NCI-H187 (cell line): ENCODE measurements around the gene DAGLA.

Experiments
- DNase-seq, 2 experiments: peaks; one replicate each; lab custom pipeline; 2025; lab: John Stamatoyannopoulos, UW

The DAGLA gene

DNA sequence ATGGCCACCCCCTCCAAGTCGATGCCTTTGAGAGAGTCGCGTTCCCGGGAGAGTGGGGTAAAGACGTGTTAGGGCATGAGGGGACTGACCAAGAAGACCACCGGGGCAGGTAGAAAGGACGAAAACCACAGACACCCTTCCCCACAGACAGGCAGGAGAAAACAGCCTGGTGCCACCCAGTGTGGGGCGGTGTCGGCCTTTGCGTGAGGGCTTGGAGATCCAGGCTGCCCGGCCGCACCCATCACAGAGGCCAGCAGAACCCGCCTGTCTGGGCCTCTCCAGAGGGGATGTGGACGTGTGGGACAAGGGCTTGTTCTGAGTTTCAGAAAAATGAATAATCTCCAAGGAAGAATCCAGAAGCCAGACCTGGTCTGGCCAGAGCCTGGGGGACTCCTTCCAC lies 30.8 kb downstream of the DAGLA start:
- no peak for DNase-seq

DNA sequence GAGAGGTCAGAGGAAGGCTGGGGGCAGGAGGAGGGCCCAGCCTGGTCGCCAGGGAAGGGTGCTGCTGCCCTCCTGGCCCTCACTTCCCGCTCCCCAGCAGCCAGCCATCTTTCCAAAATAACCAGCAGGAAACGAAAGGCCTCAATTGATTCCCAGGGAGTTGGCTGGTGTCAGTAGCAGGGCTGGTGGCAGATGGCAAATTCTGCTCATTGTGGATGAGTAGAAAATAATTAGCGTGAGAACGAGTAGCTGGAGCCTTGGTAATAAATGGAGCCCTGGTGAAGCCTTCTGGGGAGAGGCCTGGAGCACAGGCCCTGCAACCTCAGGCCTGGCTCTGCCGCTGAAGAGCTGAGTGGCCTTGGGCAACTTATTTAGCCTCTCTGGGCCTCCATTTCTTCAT lies 31.3 kb downstream of the DAGLA start:
- DNase-seq = no peak

DNA sequence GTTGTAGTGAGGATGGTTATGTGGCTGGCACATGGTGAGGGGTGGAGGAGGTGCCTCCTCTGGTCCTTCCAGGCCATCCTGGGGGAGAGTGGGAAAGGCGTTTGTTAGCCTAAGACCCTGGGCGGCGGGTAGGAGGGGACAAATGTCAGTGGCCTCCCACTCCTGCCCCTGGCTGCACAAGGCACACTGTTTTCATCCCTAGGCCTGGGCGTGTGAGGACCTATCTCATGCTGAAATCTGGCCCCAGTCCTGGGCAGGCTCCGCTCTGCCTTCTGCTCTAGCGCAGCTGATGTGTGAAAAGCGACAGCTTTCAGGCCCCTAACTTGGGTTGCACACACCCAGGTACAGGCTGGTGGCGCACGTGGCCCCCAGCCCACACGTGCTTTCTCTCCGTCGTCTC lies 32.1 kb downstream of the DAGLA start:
- no peak for DNase-seq

DNA sequence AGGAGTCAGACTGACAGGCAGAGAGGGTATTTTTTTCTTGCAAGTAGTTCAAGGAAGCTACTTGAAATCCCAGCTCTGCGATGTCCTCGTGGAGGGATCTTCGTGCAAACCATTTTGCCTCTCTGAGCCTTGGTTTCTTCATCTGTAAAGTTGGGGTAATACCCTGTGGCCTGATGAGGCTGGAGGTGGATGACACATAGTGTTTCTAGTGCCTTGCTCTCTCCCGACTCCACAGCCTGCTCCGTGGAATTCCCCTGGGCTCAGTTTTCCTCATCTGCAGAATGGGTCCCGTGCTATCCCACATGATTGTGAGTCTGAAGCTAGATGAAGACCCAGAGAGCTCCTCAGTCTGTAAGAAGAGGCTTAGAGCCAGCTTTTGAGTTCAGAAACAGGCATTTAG lies 32.7 kb downstream of the DAGLA start:
- DNase-seq = no peak

DNA sequence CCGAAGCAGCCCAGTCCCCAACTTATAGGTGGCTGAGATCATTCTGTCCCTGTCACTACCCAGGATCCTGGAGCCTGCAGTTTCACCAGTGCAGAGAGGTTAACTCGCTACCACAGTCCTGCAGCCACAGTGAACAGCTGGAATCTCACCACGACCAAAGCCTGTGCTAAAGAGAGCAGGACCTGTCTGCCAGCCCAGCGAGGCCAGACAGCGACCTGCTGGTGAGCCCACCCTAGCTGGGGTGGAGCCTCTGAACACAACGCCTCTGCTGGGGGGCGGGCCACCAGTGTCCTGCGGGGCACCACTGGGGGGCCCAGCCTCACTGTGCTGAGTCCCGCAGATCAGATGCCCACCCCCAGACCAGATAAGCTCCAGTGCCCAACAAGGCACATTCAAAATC lies 33.3 kb downstream of the DAGLA start:
- no peak for DNase-seq

DNA sequence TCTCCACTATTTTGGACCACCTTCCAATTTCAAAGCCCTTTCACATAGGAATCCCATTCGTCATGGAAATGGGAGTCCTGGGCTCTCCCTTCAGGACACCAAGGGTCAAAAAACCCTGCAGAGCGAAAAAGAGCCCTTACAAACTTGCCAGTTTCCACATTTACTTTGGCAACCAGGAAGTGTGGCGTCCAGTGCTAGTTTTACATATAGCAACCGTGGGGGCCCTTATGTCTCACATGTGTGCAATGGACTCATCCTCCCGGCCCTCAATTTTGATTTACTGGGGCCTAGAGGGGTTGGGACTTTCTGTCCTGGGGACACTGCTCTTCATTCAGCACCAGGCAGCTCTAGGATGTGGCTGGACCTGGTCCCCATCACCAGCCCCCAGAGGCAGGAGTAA lies 33.7 kb downstream of the DAGLA start:
- no peak for DNase-seq

DNA sequence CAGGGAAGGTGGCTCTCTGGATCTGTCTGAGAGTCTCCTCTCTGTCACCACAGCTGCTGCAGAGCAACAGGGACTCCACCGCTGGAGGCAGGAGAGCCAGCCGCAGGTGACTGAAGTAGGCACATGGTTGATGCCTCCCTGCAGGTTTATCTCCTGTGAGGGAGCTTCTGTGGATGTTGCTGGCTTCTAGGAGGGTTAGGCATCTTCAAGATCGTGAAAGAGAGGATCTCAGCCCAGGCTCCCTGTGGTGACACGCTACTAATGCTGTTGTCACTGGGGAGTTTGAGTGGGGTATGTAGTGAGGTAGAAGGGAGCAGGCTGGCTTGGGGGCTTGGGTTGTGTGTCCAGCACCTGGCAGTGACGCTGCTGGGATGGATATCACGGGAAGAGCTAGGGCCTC lies 34.1 kb downstream of the DAGLA start:
- DNase-seq = no peak

DNA sequence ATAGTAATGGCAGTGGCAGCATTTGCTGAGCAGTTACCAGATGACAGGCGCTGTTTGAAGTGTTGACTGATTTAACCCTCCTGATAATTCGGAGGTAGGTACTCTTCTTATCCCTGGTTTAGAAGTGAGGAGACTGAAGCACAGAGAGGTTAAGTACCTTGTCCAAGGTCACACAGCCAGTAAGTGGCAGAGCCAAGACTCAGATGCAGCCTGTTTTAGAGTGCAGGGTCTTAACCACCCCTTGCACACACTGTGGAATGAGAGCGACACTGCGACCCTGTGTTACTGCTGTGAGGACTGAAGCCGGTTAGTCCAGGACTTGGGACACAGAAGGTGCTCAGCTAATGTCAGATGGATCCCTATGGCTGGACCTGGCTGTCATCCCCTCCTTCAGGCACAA lies 34.7 kb downstream of the DAGLA start:
- DNase-seq = no peak

DNA sequence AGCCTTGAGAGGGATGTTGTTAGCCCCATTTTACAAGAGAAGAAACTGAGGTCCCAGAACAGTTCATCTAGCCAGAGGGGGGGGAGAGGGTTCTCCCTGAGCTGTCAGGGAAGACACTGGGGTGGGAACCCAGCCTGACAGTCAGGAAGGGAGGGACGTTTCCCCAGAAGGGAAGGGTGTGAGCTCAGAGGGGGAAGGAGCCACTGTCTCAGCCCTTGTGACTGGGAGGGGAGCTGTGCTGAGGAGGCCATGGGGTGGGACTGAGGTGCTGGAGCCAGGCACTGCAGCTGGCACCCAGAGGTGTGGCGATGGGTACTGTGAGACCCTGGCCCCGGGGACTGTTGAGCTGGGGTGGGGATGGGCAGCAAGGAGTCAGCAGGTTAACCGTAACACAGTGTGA lies 35.7 kb downstream of the DAGLA start:
- no peak for DNase-seq

DNA sequence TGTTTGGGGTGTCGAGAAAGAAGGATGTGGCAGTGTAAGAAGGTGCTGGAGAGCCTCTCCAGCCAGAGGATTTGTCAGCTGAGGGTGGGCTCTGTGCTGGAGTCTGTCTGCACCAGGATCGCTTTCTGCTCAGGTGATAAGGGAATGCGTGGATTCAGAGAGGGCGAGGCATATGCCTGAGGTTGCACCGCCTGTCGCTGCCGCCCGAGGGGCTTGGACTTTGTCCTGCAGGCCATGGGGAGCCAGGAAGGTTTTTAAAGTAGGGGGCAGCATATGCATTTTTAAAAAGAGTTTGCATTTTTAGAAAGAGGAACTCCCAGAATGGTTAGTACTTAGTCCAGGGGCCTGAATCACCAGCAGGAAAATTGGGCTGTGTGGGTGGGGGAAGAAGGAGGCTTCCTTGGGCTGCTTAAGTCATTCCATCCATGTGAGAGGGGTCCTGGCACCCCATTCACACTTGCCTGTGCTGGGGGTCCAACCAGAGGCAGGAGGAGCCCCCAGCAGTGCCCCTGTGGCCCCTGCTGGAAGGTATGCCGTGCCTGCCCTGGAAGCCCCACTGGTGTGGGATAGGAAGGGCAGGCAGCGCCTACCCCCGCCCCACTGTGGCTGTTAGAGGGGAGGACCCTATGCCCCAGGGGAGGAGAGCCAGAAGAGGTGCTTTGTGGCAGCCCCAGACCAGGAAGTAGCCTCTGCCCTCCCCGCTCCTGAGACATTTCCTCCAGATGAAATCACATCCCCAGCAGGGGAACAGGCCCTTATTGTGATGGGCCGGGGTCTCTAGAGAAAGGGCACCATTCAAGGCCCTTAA lies 36.5 kb downstream of the DAGLA start:
- DNase-seq = no peak

DNA sequence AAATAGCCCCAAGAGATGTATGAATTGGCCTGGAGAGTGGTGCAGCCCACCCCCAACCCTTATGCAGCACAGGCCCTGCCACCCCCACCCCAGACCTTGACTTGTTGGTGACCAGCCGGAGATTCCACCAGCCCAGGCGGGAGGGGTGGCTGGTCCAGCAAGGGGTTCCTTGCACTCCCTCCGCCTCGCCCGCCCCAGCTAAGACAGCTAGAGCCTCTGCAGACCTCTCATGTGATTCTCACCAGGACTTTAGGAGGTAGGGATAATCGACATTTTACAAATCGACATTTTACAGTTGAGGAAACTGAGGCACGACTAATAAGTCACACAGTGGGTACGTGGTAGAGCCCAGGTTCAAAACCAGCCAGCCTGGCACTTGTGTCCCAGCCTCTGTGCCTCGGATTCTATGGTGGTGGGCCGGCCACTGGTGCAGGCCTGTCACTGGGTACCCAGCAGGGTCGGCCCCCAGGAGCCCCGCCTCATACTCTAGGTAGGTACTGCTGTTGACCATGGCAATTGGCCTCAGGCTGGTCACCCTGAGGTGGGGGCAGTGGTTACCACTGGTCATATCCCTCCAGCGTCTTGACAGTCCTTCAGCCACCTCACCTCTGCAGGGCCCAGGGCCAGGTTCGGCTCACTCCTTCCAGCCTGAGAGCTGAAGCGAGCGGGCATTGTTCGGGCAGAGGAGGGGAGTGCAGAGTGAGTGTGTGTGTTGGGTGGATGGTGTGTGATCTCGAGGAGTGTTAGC lies 37.3 kb downstream of the DAGLA start:
- no peak for DNase-seq

DNA sequence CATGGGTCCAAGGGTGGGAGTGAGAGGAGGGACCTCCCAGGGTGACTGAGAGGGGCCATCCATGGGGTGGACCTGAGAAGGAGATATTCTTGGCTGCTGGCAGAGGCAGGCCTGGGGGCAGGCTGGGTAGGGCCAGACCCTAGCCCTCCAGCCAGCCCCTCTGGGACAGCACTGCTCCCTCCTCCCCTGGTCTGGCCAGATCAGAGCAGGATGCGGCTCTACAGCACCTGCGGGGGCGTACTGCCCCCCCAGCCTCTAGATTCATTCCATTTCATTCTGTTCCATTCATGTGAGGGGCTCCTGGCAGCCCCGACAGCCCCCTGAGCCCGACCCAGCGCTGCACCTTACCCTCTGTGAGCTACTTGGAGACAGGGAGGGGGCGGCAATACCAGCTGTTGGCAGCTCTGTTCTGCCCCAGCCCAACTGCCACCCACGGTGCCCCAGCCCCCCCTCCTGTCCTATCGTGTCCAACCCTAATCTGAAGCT lies 37.9 kb downstream of the DAGLA start:
- no peak for DNase-seq

DNA sequence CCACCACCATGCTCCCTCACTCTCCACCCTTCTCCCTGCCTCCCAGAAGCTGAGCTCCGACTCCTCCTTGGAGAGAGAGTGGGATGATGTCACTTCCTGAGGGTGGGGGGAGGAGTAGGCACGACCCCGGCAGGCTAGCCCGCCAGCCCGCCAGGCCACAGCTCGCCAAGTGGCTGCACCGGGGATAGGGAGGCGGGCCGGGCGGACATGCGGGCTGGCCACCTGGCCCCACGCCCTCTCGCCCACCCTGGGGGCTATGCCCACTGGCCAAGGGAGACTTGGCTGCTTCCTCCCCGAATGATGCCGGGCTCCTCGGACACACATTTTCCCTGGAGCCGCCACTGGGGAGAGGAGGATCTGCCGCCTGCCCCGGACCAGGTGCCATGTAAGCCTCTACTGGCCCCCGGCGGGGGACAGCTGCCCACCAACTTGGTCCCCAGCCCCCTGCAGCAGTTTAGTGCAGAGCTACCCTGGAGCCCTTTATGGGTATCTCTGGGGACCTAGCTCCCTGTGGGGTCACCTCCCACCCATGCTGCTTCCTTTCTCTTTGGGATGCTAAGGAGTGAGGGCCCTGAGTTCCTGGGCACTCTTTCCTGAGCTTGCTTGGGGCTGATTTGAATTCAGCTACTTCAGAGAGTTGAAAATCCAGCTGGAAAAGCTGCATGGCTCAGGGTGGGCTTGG lies 38.6 kb downstream of the DAGLA start:
- no peak for DNase-seq

DNA sequence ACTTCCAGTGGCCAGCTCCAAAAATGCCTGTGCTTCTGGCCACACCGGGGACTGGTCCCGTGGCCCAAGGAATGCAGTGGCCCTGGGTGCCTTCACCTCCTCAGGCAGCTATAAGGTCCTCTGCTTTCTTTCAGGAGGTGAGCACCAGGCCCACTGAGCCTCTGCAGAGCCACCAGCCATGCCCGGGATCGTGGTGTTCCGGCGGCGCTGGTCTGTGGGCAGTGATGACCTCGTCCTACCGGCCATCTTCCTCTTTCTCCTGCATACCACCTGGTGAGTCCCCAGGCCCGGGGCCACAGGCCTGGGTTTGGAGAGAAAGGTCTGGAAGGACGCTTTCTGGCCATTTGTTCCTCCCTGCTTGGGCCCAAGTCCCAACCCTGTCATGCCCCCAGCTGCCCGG lies 39.8 kb downstream of the DAGLA start:
- no peak for DNase-seq

DNA sequence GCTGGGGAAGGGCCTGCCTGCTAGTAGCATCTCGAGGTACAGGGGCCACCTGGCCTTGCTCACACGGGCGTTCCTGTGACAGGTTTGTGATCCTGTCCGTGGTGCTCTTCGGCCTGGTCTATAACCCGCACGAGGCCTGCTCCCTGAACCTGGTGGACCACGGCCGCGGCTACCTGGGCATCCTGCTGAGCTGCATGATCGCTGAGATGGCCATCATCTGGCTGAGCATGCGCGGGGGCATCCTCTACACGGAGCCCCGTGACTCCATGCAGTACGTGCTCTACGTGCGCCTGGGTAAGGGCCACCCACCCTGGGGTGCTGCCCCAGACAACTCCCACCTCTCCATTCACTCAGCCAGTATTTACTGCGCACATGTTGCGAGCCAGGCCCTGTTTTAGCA lies 40.4 kb downstream of the DAGLA start:
- no peak for DNase-seq

DNA sequence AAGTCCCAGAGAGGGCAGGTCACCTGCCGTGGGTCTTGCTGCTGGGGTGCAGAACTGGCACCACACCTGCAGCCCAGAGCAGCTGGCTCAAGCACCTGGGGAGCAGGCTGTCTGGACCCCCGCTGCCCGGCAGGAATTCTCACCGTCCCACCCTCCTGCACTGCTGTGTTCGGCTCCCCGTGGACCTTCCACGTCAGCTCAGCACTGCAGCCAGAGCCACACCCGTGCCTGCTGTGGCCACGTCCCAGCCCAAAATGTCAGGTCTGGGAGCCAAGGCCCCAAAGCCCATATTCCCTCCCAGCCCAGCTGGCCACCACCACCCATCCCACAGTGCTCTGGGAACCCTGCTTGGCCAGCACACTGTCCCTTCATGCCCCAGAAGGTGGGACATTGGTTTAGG lies 44.2 kb downstream of the DAGLA start:
- DNase-seq = no peak

DNA sequence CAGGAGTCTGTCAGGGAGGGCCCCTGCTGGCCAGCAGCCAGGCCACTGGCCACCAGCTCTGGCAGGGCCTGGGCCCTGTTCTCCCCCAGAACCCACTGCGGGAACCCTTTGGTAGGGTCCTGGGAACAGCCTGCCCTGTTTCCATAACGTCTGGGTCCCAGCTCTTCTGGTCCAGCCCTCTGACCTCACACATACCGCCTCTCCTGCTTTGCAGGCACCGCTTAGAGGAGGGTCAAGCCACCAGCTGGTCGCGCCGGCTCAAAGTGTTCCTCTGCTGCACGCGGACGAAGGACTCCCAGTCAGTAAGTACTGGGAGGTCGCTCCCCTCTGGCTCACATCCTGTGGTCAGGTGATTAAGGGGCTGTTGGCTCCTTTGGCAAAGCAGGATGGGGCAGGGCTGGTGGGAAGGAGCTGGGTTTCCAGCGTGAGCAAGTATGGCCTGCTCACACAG lies 45.6 kb downstream of the DAGLA start:
- no peak for DNase-seq

DNA sequence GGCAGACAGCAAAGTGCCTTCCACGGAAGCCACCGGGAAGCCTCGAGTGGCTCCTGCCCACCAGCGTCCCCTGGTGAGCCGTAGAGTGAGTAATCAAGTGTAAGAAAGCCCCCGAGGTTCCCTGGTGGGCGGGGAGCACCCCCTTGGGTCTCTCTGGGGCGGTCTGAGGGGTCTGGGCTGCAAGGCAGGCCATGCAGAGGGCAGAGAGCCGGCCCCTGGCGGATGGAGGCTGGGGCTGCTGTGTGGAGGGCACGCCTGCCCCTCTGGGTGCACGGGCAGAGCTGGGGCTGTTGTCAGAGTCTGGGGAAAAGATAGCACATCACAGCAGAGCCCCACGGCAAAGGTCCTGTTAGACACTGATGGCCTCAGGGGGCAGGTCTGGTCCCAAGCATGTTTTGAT lies 46.6 kb downstream of the DAGLA start:
- no peak for DNase-seq

DNA sequence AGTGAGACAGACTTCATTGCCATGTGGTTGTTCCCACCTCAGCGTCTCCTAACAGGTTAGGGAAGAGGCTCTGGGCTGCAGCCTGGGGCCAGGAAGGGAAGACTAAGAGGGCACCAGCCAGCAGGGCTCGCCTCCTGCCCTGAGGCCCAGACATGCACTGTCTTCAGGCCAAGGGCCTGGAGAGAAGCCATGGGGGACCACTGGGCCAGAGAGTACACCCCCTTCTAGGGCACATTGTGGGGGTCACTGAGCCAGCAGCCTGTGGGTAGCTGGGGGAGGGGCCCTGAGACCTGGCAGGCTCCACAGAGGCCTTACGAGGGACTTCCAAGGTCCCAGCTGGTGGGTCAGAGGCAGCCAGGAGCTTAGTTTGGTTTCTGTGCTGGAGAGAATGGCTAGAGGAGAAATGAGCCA lies 47.2 kb downstream of the DAGLA start:
- no peak for DNase-seq

DNA sequence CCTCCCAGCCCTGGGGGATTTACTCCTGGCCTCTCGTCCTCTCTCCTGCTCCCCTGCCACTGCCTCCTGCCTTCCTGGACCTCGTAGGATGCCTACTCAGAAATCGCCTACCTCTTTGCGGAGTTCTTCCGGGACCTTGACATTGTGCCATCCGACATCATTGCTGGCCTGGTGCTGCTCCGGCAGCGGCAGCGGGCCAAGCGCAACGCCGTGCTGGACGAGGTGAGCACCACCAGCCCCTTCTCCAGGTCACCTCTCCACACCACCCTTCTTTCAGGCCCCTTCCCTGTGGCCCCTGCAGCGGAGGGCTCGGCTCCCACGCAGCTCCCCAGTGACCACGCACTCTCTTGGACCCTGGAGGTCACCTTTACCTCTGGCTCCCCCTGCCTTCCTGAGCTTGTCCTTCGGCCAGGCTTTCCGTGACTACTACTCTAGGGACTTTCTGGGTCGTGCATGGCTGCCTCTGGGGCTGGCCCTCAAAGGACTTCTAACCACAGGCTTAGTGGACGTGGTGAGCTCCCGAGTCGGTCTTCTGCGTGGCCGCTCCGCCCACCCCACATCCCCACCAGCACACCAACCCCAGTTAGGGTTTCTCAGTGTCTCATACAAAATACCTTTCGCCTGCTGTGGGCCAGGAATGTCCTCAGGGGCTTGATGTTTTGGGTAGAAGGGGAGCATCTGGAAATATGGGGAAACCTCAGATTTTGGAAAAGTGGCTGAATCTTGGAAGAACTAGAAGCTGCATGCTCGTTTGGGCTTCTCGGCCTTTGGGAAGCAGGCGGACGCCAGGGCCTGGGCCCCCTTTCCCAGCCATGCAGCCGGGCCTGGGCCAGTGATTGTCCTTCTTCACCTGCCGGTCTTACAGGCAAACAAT lies 48.1 kb downstream of the DAGLA start:
- DNase-seq = no peak

DNA sequence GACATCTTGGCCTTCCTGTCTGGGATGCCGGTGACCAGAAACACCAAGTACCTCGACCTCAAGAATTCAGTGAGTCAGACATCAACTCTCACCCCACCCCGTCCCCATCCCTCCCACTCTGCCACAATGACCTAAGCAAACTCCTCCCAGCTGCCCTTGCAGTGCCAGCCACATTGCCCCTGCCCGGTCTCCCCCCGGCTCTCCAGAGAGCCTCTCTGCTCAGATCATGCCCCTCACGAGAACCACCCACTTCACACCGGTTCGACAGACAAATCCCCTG lies 48.7 kb downstream of the DAGLA start:
- no peak for DNase-seq
